H1 (cell line): ENCODE data around the gene EXOC2. TPM values are rescaled to one million over a fixed set of nuclear protein-coding genes. Genes with fewer than 3 reads are reported as not detected.

Experiments used
- USF2 ChIP-seq: IDR thresholded peaks from 2 replicates; pipeline ENCODE4 v1.6.1; 2011; ENCODE audit warnings: low read length, improper control_type of control experiment
- polyA plus RNA-seq, 7 experiments: library from polyadenylated mRNA; depleted of rRNA in 3 of 7; stranded (reverse) in 5 of 7; unstranded in 2 of 7; fragments of >200 nt in 5 of 7; fragments of 200-250 nt in 2 of 7; gene quantifications; 1 replicate in 5 of 7; 2 replicates in 1 of 7; 4 replicates in 1 of 7; pipeline versions ENCODE4 v1.2.1 to v1.2.3, GENCODE V29; 2011 to 2013; ENCODE audit warnings: missing spikeins in 2 of 7, mixed read lengths in 2 of 7
- total RNA-seq: library from RNA; stranded (reverse); fragmentation: NEBNext Ultra II Directional; extraction: Animal tissue kit (Norgen Biotek cat#: 25700); gene quantifications from 2 replicates; pipeline ENCODE4 v1.2.1, GENCODE V29; 2021

Gene EXOC2
- total and polyA plus RNA-seq, 2 of the 8 experiments (the other 6 are each of a cell fraction or from before 2014, with no cell fraction given), result 25.5 to 44.4 TPM

- no peak for TF ChIP-seq USF2
These were observed 43.9 kb upstream of the EXOC2 start (continued) for GRCh38 chr6:736657-737446.
